ENCODE measurements around the gene SCAMP4. TPM values are rescaled to one million over a fixed set of nuclear protein-coding genes. Genes with fewer than 3 reads are reported as not detected.
"Not testable (repeated sequence)": the region's sequence is repeated elsewhere in the genome, so short reads cannot be mapped to it uniquely, and the experiment has no call there.

SCAMP4 gene
- total RNA-seq, 2 experiments from 2014 or later = 21.3 to 49.9 TPM

- H3K9me2 ChIP-seq (ENCODE audit: insufficient read depth, low read length); H3K4me3 ChIP-seq (ENCODE audit: low read depth, low read length, poor library complexity, severe bottlenecking); H3K27ac ChIP-seq (ENCODE audit: low read depth, low read length, poor library complexity, severe bottlenecking); DNase-seq (ENCODE audit: low spot score); H3K36me3 ChIP-seq (ENCODE audit: insufficient read depth, low read length); H2AFZ ChIP-seq (ENCODE audit: low read length); CTCF ChIA-PET (ENCODE audit: unreplicated experiment); BruUV-seq (replicated peaks); H4K20me1 ChIP-seq (ENCODE audit: insufficient read depth, low read length); H3K9me3 ChIP-seq (ENCODE audit: low read length); H3K4me2 ChIP-seq (ENCODE audit: low read length); intact Hi-C loops (cut with micrococcal nuclease; ENCODE audit: unreplicated experiment): not testable (repeated sequence)
- POLR2A ChIA-PET = interaction anchor here (1.2 kb wide), 1 partner anchor 18 kb away, joined by 3 read pairs; no protein-coding TSS in a partner anchor
- Histone ChIP-seq H3K4me1 (ENCODE audit: insufficient read depth, low read length, poor library complexity, severe bottlenecking) (peaks cover 37% of the 10 kb centered on the region), H3K79me2 (ENCODE audit: insufficient read depth, low read depth, low read length) (peaks cover 35% of the 10 kb centered on the region)
Observed at GRCh38 chr19:1886360-1886759, 18.8 kb upstream of the SCAMP4 start.

- no TSS peak for BruUV-seq (replicated peaks)
- Histone ChIP-seq H3K9me2 (ENCODE audit: insufficient read depth, low read length) (no peaks in the 10 kb centered on the region), H3K4me1 (ENCODE audit: insufficient read depth, low read length, poor library complexity, severe bottlenecking) (peaks cover 20% of the 10 kb centered on the region), H3K9me3 (ENCODE audit: low read length) (no peaks in the 10 kb centered on the region), H4K20me1 (ENCODE audit: insufficient read depth, low read length) (0 out of 2 replicates have a peak, but pooled peaks cover 5% of the 10 kb centered on the region), H2AFZ (ENCODE audit: low read length) (no peak overlapping the region), H3K27ac (ENCODE audit: low read depth, low read length, poor library complexity, severe bottlenecking) (no peak overlapping the region), H3K4me3 (ENCODE audit: low read depth, low read length, poor library complexity, severe bottlenecking) (no peak overlapping the region), H3K36me3 (ENCODE audit: insufficient read depth, low read length) (no peaks in the 10 kb centered on the region), H3K4me2 (ENCODE audit: low read length) (no peak overlapping the region), H3K79me2 (ENCODE audit: insufficient read depth, low read depth, low read length) (peaks cover 16% of the 10 kb centered on the region)
- CTCF ChIA-PET (ENCODE audit: unreplicated experiment) = no interaction called here
- DNase-seq (ENCODE audit: low spot score) = no peak
- intact Hi-C loops (cut with micrococcal nuclease; ENCODE audit: unreplicated experiment) = no loop called here
- TF ChIP-seq CTCF (conservative IDR thresholded peaks at IDR 0.05; ENCODE audit: low read length) = no peak
- TF ChIP-seq EZH2phosphoT487 (IDR thresholded peaks at IDR 0.05; ENCODE audit: borderline replicate concordance, low read depth, low read length) = no peak
- POLR2A ChIA-PET = no interaction called here
Observed at GRCh38 chr19:1888385-1888784, 16.8 kb upstream of the SCAMP4 start.

- Histone ChIP-seq H3K79me2 (ENCODE audit: insufficient read depth, low read depth, low read length) (peaks cover under 1% of the 10 kb centered on the region), H4K20me1 (ENCODE audit: insufficient read depth, low read length) (no peaks in the 10 kb centered on the region), H3K9me2 (ENCODE audit: insufficient read depth, low read length) (no peaks in the 10 kb centered on the region), H3K36me3 (ENCODE audit: insufficient read depth, low read length) (no peaks in the 10 kb centered on the region), H3K27ac (ENCODE audit: low read depth, low read length, poor library complexity, severe bottlenecking) (no peak overlapping the region), H3K9me3 (ENCODE audit: low read length) (no peaks in the 10 kb centered on the region), H2AFZ (ENCODE audit: low read length) (no peak overlapping the region), H3K4me1 (ENCODE audit: insufficient read depth, low read length, poor library complexity, severe bottlenecking) (peaks cover 16% of the 10 kb centered on the region), H3K4me3 (ENCODE audit: low read depth, low read length, poor library complexity, severe bottlenecking) (no peak overlapping the region), H3K4me2 (ENCODE audit: low read length) (no peak overlapping the region)
- no peak for TF ChIP-seq EZH2phosphoT487 (IDR thresholded peaks at IDR 0.05; ENCODE audit: borderline replicate concordance, low read depth, low read length)
- no peak for TF ChIP-seq CTCF (conservative IDR thresholded peaks at IDR 0.05; ENCODE audit: low read length)
- no peak for DNase-seq (ENCODE audit: low spot score)
- BruUV-seq (replicated peaks) = no TSS peak
- ChIA-PET POLR2A (no interaction called here), CTCF (ENCODE audit: unreplicated experiment) (no interaction called here)
- intact Hi-C loops (cut with micrococcal nuclease; ENCODE audit: unreplicated experiment) = no loop called here
Observed at GRCh38 chr19:1889907-1890306, 15.3 kb upstream of the SCAMP4 start.

Data from OCI-LY7 (cell line).